Measurements from ENCODE around the gene TRPV3. TPM values are rescaled to one million over a fixed set of nuclear protein-coding genes. Genes with fewer than 3 reads are reported as not detected.

Gene TRPV3
- total RNA-seq, 1 donor from 2014 or later: 2.1 TPM

DNA sequence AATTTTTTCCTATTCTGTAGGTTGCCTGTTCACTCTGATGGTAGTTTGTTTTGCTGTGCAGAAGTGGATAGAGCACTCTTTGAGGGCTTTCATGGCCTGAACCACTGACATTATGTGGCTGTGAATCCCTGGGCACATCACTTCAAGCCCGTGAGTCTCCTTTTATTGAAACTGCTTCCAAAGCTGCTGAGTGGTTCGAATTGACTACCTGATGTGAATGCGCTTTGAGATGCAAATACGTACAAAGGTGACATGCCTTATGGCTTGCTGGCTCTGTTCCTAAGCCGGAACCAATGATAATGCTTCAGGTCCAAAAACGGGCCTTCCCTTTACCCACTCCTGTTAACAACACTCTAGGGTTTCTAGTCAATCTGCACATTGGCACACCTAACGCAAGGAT, 47.5 kb downstream of the TRPV3 start:
- Mint-ChIP-seq H3K4me3 (no peak overlapping the region), H3K27ac (ENCODE audit: unreplicated experiment) (no peak overlapping the region), H3K4me1 (peaks cover 39% of the 10 kb centered on the region), H3K27me3 (ENCODE audit: low read depth) (peaks cover 5% of the 10 kb centered on the region), H3K9me3 (peaks cover 2% of the 10 kb centered on the region), H3K36me3 (ENCODE audit: low read depth) (peaks cover 5% of the 10 kb centered on the region)
- DNase-seq (ENCODE audit: low read depth, low spot score): no peak
- TF ChIP-seq, protein P1, sequence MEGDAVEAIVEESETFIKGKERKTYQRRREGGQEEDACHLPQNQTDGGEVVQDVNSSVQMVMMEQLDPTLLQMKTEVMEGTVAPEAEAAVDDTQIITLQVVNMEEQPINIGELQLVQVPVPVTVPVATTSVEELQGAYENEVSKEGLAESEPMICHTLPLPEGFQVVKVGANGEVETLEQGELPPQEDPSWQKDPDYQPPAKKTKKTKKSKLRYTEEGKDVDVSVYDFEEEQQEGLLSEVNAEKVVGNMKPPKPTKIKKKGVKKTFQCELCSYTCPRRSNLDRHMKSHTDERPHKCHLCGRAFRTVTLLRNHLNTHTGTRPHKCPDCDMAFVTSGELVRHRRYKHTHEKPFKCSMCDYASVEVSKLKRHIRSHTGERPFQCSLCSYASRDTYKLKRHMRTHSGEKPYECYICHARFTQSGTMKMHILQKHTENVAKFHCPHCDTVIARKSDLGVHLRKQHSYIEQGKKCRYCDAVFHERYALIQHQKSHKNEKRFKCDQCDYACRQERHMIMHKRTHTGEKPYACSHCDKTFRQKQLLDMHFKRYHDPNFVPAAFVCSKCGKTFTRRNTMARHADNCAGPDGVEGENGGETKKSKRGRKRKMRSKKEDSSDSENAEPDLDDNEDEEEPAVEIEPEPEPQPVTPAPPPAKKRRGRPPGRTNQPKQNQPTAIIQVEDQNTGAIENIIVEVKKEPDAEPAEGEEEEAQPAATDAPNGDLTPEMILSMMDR (conservative IDR thresholded peaks at IDR 0.05): no peak

DNA sequence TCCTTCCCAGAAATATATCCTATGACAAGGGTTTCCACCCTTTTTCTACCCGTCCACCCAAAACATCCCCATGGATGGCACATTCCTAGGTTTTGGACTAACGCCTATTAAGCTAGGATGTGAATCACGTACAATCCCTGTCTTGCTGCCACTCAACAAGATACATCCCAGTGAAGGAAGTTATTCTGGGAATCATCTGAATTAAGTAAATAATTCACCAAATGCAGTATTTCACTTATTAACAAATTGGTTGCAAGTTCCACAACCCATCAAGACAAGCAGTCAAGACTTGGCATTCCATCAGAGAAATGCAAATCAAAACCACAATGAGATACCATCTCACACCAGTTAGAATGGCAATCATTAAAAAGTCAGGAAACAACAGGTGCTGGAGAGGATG, 49.7 kb downstream of the TRPV3 start:
- no peak for DNase-seq (ENCODE audit: low read depth, low spot score)
- peaks cover 23% of the 10 kb centered on the region for H3K4me1 Mint-ChIP-seq
- TF ChIP-seq, protein P1 (conservative IDR thresholded peaks at IDR 0.05): no peak
- H3K27me3 Mint-ChIP-seq (ENCODE audit: low read depth): peaks cover 5% of the 10 kb centered on the region
- H3K4me3 Mint-ChIP-seq: no peak overlapping the region
- H3K9me3 Mint-ChIP-seq: peaks cover 2% of the 10 kb centered on the region
- peaks cover 5% of the 10 kb centered on the region for H3K36me3 Mint-ChIP-seq (ENCODE audit: low read depth)
- no peak overlapping the region for H3K27ac Mint-ChIP-seq (ENCODE audit: unreplicated experiment)

DNA sequence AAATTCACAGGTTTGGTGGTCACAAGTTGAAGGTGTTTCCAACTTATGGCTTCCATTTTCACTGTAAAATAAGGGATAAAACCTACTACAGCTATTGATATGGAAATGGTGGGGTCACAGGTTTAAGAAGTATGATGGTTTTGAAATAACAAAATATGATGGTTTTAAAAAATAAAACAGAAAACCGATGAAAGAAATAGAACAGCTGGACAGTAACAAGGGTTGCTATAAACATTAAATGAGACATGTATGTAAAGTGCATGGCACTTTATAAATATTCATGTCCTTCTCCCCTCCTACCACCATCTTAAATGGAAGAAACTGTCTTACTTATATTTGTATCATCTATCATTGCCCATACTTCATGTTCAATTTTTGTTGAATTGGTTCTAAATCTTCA, 50.5 kb downstream of the TRPV3 start:
- H3K9me3 Mint-ChIP-seq: peaks cover 2% of the 10 kb centered on the region
- H3K4me3 Mint-ChIP-seq: no peak overlapping the region
- H3K27me3 Mint-ChIP-seq (ENCODE audit: low read depth): peaks cover 2% of the 10 kb centered on the region
- peaks cover 22% of the 10 kb centered on the region for H3K4me1 Mint-ChIP-seq
- no peak overlapping the region for H3K27ac Mint-ChIP-seq (ENCODE audit: unreplicated experiment)
- DNase-seq (ENCODE audit: low read depth, low spot score): no peak
- H3K36me3 Mint-ChIP-seq (ENCODE audit: low read depth): peaks cover 7% of the 10 kb centered on the region
- TF ChIP-seq, protein P1 (conservative IDR thresholded peaks at IDR 0.05): no peak

DNA sequence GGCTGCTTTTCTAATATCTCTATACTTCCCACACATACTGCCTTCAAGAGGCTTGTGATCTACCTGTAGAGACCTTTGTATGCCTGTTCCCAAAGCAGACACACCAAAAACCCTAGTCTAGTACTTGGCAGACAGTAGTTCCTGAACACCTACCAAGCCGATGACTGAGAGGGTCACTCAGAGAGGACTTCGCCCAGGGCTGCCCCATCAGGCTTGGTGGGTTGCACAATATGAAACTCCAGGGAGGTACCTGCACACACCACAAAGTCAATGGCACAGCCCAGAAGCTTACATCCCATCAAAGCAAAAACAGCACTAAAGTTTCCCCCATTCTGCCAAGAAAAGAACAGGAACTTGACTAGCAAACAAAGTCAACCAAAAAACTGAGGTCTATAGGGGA, 51.6 kb downstream of the TRPV3 start:
- TF ChIP-seq, protein P1 (conservative IDR thresholded peaks at IDR 0.05): no peak
- peaks cover 16% of the 10 kb centered on the region for H3K4me1 Mint-ChIP-seq

DNA sequence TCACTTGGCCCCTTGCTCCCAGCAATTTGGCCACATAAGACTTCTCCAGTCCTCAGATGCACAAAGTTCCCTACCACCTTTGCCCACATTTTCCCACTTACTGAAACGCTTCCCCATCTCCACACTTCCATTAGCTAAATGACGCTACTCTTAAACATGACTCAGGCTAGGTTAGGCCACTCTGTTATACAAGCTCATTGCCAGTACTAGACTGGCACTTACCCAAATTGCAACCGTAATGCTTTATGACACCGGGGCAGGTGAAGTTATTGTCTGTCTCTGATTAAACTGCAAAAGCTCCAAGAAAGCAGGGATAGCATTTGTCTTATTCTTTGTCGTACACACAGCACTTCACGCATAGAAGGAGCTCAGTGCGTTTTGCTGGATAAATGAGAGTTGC, 52.6 kb downstream of the TRPV3 start:
- no peak overlapping the region for H3K27ac Mint-ChIP-seq (ENCODE audit: unreplicated experiment)
- H3K9me3 Mint-ChIP-seq: peaks cover 7% of the 10 kb centered on the region

More for the DNA sequence above, 51.6 kb downstream of the TRPV3 start:
- H3K36me3 Mint-ChIP-seq (ENCODE audit: low read depth): peaks cover 14% of the 10 kb centered on the region
- no peak overlapping the region for H3K4me3 Mint-ChIP-seq
- peaks cover 4% of the 10 kb centered on the region for H3K9me3 Mint-ChIP-seq
- no peaks in the 10 kb centered on the region for H3K27me3 Mint-ChIP-seq (ENCODE audit: low read depth)
- H3K27ac Mint-ChIP-seq (ENCODE audit: unreplicated experiment): no peak overlapping the region
- no peak for DNase-seq (ENCODE audit: low read depth, low spot score)

More for the DNA sequence above, 52.6 kb downstream of the TRPV3 start:
- H3K4me3 Mint-ChIP-seq: no peak overlapping the region
- TF ChIP-seq, protein P1 (conservative IDR thresholded peaks at IDR 0.05): no peak
- peaks cover 10% of the 10 kb centered on the region for H3K4me1 Mint-ChIP-seq
- peaks cover 18% of the 10 kb centered on the region for H3K36me3 Mint-ChIP-seq (ENCODE audit: low read depth)
- H3K27me3 Mint-ChIP-seq (ENCODE audit: low read depth): no peaks in the 10 kb centered on the region
- no peak for DNase-seq (ENCODE audit: low read depth, low spot score)
